K562 treated with DMSO at 1 percent for 48 hours (cell line): ENCODE data around the gene ARPC5L. TPM values are rescaled to one million over a fixed set of nuclear protein-coding genes. Genes with fewer than 3 reads are reported as not detected.

Experiments used
- total RNA-seq: library from RNA; unstranded; fragments of 300-600 nt; gene quantifications from 2 replicates; pipeline ENCODE4 v1.2.3, GENCODE V29; 2022; ENCODE audit warnings: low replicate concordance; ENCODE audit errors: extremely low read depth

Gene ARPC5L
- total RNA-seq = not detected in 2 replicates

DNA sequence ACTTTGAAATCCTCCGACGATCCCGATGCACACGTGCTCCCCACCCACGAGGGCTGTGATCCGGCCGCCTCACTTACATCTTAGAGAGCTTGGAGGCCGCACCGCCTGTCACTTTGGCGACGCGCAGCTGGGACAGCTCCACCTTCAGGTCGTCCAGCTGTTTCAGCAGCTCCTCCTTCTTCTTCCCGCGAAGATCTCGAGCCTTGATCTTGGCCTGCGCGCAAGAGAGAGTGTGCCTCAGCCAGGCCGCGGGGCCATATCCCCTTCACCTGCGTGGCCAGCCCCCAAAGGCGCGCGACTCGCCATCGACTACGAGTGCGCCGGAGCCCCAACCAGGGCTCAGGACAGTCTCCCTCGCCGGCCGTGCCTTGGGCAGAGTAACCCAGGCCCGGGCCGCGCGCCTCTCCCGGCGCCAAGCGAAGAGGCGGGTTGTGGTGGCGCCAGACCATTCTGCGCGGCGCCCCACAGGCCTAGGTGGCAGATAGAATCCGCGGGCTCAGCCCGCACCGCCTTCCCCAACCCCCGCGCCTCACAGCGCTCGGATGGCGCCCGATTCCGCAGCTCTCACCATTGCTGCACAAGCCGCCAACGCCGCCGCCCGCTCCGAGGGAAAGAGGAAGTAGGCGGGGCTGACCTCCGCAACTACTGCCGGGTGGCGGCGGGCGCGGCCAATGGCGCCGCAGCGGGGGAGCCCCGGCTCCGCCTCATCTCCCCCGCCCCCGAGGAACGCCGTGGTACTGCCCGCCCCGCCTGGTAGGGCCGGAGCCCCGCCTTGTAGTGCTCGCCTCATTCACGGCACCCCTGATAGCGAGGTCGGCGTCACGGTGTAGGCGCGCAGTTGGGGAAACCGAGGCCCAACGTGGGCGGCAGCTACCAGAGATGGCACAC lies at the start of gene ARPC5L, which contains the start of gene RPL35:
Gene ARPC5L, plus strand, starts transcription at position 789 of the 888 bp plus-strand sequence. CDS start 7,161 bp downstream, outside the sequence.
Gene RPL35, minus strand, starts transcription at position 616 of the 888 bp plus-strand sequence. Its CDS starts 45 bp downstream, at position 571.

GRCh38 chr9:124852829-124853531 lies 8.9 kb upstream of the ARPC5L start, which contains the start of gene WDR38:
WDR38 (plus strand) TSS chr9:124853460; CDS start chr9:124853532, 72 bp downstream.

Other genes with a start within 250 kb of the ARPC5L start
- not detected in 2 replicates for gene NR6A1, start 90.8 kb upstream of the ARPC5L start, total RNA-seq
- gene OLFML2A, start 85.0 kb upstream of the ARPC5L start, total RNA-seq = not detected in 2 replicates
- gene WDR38, start 8.7 kb upstream of the ARPC5L start, total RNA-seq = not detected in 2 replicates
- 11,571 TPM in 1 of 2 replicates, not detected in the other for gene RPL35, start 173 bp upstream of the ARPC5L start, total RNA-seq
- not detected in 2 replicates for gene GOLGA1, start 79.0 kb downstream of the ARPC5L start, total RNA-seq